Measurements from ENCODE around the gene SDF2L1. TPM values are rescaled to one million over a fixed set of nuclear protein-coding genes. Genes with fewer than 3 reads are reported as not detected.

The SDF2L1 gene
- total and polyA plus RNA-seq, 2 of the 13 experiments (the other 11 are each of a cell fraction or from before 2014, with no cell fraction given): 18.0 to 57.4 TPM

- peak; percentile 92 for TF ChIP-seq MAX (IDR thresholded peaks at IDR 0.05)
These were observed 10.0 kb downstream of the SDF2L1 start (continued) for GRCh38 chr22:21652010-21652546.

GRCh38 chr22:21652547-21653545 lies 10.7 kb downstream of the SDF2L1 start:
- in situ Hi-C loops (cut with HindIII; ENCODE audit: extremely low pct_ligation_motif_present, low pct_unique_long_range_greater_than_20kb): no loop called here
- Histone ChIP-seq H4K20me1 (ENCODE audit: insufficient read depth, low read length) (no peaks in the 10 kb centered on the region), H2AFZ (ENCODE audit: low read length) (no peak overlapping the region)

More at GRCh38 chr22:21652547-21653545, 10.7 kb downstream of the SDF2L1 start:
- Histone ChIP-seq H3K9me3 (ENCODE audit: low read length) (no peaks in the 10 kb centered on the region), H3K36me3 (replicated peaks in 1 of 2; ENCODE audit: control insufficient read depth in 1 of 2, insufficient read depth in 2 of 2, low read length in 2 of 2) (peaks cover 2 to 16% of the 10 kb centered on the region in 2 experiments; a peak in 4 of 5 replicates), H3K27ac (ENCODE audit: extremely low read length, insufficient read depth, low read length) (peak overlapping the region; percentile 77), H3K4me3 (replicated peaks in 1 of 3; ENCODE audit: insufficient read depth in 1 of 3, low read depth in 2 of 3, low read length in 3 of 3) (peak overlapping the region; percentile 64 to 86 (median 77)), H3K9ac (ENCODE audit: insufficient read depth, low read depth, low read length) (peak overlapping the region; percentile 73), H3K4me1 (ENCODE audit: insufficient read depth, low read length) (peaks cover 33% of the 10 kb centered on the region), H3K4me2 (ENCODE audit: low read depth, low read length) (peak overlapping the region; percentile 93), H3K27me3 (ENCODE audit: control insufficient read depth in 1 of 2, insufficient read depth in 2 of 2, low read length in 2 of 2) (no peaks in the 10 kb centered on the region; a peak in 1 of 5 replicates), H3K79me2 (ENCODE audit: insufficient read depth, low read length) (no peaks in the 10 kb centered on the region)
- FAIRE-seq (no peak), DNase-seq (ENCODE audit: low spot score) (no peak), ATAC-seq (no peak)
- 0 out of 2 replicates have a peak, but pooled peaks have one; percentile 20 for TF ChIP-seq TFDP2 (CRISPR knock-in tag; IDR thresholded peaks at IDR 0.05)
- peak; percentile 6; the same call in 1 of the 2 replicates for TF ChIP-seq IRF9 (CRISPR knock-in tag; IDR thresholded peaks at IDR 0.05; ENCODE audit: borderline replicate concordance)
- TF ChIP-seq ZNF605 (CRISPR knock-in tag; IDR thresholded peaks at IDR 0.05): peak; percentile 15; the same call in 1 of the 2 replicates
- TF ChIP-seq SRSF1 (optimal IDR thresholded peaks at IDR 0.05; ENCODE audit: low read depth, low read length): peak; percentile 14
- TF ChIP-seq TAF1 (CRISPR knock-in tag; IDR thresholded peaks at IDR 0.05): 0 out of 2 replicates have a peak, but pooled peaks have one; percentile 15
- TF ChIP-seq MYC (CRISPR knock-in tag; IDR thresholded peaks at IDR 0.05; ENCODE audit: borderline replicate concordance): 0 out of 2 replicates have a peak, but pooled peaks have one; percentile 14
- no peak for TF ChIP-seq HIVEP1 (CRISPR knock-in tag; IDR thresholded peaks at IDR 0.05)
- TF ChIP-seq RXRA (CRISPR knock-in tag; IDR thresholded peaks at IDR 0.05): no peak
- no peak for TF ChIP-seq ZNF672 (CRISPR knock-in tag; IDR thresholded peaks at IDR 0.05)
- TF ChIP-seq NR2F6 (IDR thresholded peaks at IDR 0.05): no peak; the same call in 1 of the 2 replicates
- TF ChIP-seq NR2F6 (CRISPR knock-in tag; IDR thresholded peaks at IDR 0.05): 0 out of 2 replicates have a peak, but pooled peaks have one; percentile 13
- TF ChIP-seq AGO2 (optimal IDR thresholded peaks at IDR 0.05; ENCODE audit: low read depth, low read length): peak; percentile 40
- TF ChIP-seq NR2C2 (CRISPR knock-in tag; IDR thresholded peaks at IDR 0.05; ENCODE audit: borderline replicate concordance): 0 out of 2 replicates have a peak, but pooled peaks have one; percentile 22
- peak; percentile 57 for TF ChIP-seq PATZ1 (CRISPR knock-in tag; IDR thresholded peaks at IDR 0.05)
- ChIA-PET CTCF (ENCODE audit: low intra/inter-chr PET ratio, low total read pairs) (no interaction called here), POLR2A (interaction anchor here (1.5 to 3.3 kb wide), 3 partner anchors 11 to 13 kb away, joined by 4 to 17 read pairs (median 10); partner anchors contain the start of genes PPIL2 and SDF2L1)
- WGBS (ENCODE audit: low lambda C conversion rate): 29% methylated on average over 10 of the region's 40 CpGs
- intact Hi-C loops (cut with micrococcal nuclease; ENCODE audit: unreplicated experiment): no loop called here
- BruUV-seq (replicated peaks): TSS peak; percentile 49
